ENCODE data around the gene ULK4.

The ULK4 gene

GRCh38 chr3:41956574-41956973 lies 5.3 kb downstream of the ULK4 start:
- TF ChIP-seq CTCF (IDR thresholded peaks at IDR 0.05; ENCODE audit: borderline replicate concordance, insufficient read depth, low read depth, low read length) = no peak
- H3K4me3 ChIP-seq (ENCODE audit: low read depth, low read length) = no peak overlapping the region

DNA sequence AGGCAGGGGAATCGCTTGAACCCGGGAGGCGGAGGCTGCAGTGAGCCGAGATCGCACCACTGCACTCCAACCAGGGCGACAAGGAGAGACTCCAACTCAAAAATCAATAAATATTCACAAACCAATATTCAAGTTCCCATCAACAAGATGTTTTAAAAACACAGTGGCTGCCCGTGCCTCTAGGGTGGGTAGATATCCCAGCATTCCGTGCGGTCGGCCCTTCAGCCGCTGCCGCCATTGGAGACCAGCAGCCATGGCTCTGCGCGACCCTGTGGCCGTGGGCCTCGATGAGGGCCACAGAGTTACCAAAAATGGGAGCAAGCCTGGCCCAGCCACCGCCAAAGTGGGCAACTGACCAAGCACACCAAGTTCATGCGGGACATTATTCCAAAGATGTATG lies 6.7 kb downstream of the ULK4 start:
- no peak for TF ChIP-seq CTCF (IDR thresholded peaks at IDR 0.05; ENCODE audit: borderline replicate concordance, insufficient read depth, low read depth, low read length)

GRCh38 chr3:41943311-41943843 lies 18.5 kb downstream of the ULK4 start:
- no peak overlapping the region for H3K4me3 ChIP-seq (ENCODE audit: low read depth, low read length)
- TF ChIP-seq CTCF (IDR thresholded peaks at IDR 0.05; ENCODE audit: borderline replicate concordance, insufficient read depth, low read depth, low read length) = no peak

More for the DNA sequence above, 6.7 kb downstream of the ULK4 start:
- no peak overlapping the region for H3K4me3 ChIP-seq (ENCODE audit: low read depth, low read length)

GRCh38 chr3:41940393-41940792 lies 21.5 kb downstream of the ULK4 start:
- TF ChIP-seq CTCF (IDR thresholded peaks at IDR 0.05; ENCODE audit: borderline replicate concordance, insufficient read depth, low read depth, low read length) = no peak
- no peak overlapping the region for H3K4me3 ChIP-seq (ENCODE audit: low read depth, low read length)

DNA sequence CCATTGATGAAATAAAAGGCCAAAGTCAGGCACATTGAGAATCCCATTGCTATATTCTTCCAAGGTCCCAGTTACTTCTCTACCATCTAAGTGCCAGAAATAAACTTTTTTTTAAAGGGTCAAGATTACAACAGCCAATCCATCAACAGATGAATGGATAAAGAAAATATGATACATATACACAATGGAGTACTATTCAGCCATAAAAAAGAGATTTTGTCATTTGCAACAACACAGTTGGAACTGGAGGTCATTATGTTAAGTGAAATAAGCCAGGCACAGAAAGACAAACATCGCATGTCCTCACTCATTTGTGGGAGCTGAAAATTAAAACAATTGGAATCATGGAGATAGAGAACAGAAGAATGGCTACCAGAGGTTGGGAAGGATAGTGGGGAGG lies 25.5 kb downstream of the ULK4 start:
- TF ChIP-seq CTCF (IDR thresholded peaks at IDR 0.05; ENCODE audit: borderline replicate concordance, insufficient read depth, low read depth, low read length) = no peak
- H3K4me3 ChIP-seq (ENCODE audit: low read depth, low read length) = no peak overlapping the region

DNA sequence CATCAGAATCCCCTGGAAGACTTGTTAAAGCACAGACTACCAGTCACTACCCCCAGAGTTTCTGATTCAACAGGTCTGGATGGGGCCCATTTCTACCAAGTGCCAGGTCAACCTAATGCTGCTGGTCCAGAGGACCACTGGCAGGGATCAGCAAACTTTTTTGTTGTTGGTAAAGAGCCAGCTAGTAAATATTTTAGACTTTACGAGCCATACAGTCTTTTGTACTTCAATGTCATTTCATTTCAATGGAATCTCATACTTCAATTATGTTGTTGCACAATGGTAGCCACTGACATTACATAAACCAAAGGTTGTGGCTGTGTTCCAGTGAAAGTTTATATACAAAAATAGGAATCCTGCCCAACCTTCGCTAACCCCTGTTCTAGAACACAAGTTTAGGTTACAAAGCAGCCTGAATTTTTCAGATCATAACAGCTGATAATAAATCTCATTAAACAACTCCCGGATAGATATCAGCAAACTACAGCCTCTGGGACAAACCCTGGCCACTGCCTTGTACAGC lies 28.7 kb downstream of the ULK4 start:
- no peak overlapping the region for H3K4me3 ChIP-seq (ENCODE audit: low read depth, low read length)
- no peak for TF ChIP-seq CTCF (IDR thresholded peaks at IDR 0.05; ENCODE audit: borderline replicate concordance, insufficient read depth, low read depth, low read length)

DNA sequence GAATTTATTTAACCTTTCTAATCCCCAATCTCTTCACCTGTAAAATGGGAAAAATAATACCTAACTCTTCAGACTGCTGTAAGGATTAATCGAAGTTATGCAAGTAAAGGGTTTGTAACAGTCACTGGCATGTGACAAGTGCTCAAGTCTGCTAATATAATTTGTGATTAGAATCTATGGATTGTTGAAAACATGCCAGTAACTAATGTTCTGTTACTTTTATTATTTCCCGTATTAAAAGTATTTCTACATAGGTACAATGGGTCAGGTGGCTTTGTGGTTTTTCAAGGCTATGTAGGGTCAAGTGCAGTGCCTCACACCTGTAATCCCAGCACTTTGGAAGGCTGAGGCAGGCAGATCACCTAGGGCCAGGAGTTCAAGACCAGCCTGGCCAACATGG lies 29.4 kb downstream of the ULK4 start:
- no peak for TF ChIP-seq CTCF (IDR thresholded peaks at IDR 0.05; ENCODE audit: borderline replicate concordance, insufficient read depth, low read depth, low read length)
- H3K4me3 ChIP-seq (ENCODE audit: low read depth, low read length) = no peak overlapping the region
